Measurements from ENCODE around the gene PBX1. TPM values are rescaled to one million over a fixed set of nuclear protein-coding genes. Genes with fewer than 3 reads are reported as not detected.

Gene PBX1
- total RNA-seq, 1 donor from 2014 or later = 11.5 TPM

- DNase-seq (ENCODE audit: extremely low read depth, low read depth, low spot score) = no peak
These were observed 231.1 kb downstream of the PBX1 start for GRCh38 chr1:164790081-164790480.

- DNase-seq (ENCODE audit: extremely low read depth, low read depth, low spot score) = no peak
These were observed 233.5 kb downstream of the PBX1 start for GRCh38 chr1:164792410-164793004.

GRCh38 chr1:164794356-164794755, 235.4 kb downstream of the PBX1 start:
- DNase-seq (ENCODE audit: extremely low read depth, low read depth, low spot score) = no peak

GRCh38 chr1:164796916-164797315, 237.9 kb downstream of the PBX1 start:
- DNase-seq (ENCODE audit: extremely low read depth, low read depth, low spot score) = no peak

- DNase-seq (ENCODE audit: extremely low read depth, low read depth, low spot score) = no peak
These were observed 242.3 kb downstream of the PBX1 start for GRCh38 chr1:164801246-164801731.

- DNase-seq (ENCODE audit: extremely low read depth, low read depth, low spot score) = no peak
These were observed 243.0 kb downstream of the PBX1 start for GRCh38 chr1:164801791-164802502.

- no peak for DNase-seq (ENCODE audit: extremely low read depth, low read depth, low spot score)
These were observed 243.7 kb downstream of the PBX1 start for GRCh38 chr1:164802529-164803282.

- DNase-seq (ENCODE audit: extremely low read depth, low read depth, low spot score) = no peak
These were observed 244.4 kb downstream of the PBX1 start for GRCh38 chr1:164803366-164803765.

- no peak for DNase-seq (ENCODE audit: extremely low read depth, low read depth, low spot score)
These were observed 245.4 kb downstream of the PBX1 start for GRCh38 chr1:164804366-164804765.

GRCh38 chr1:164805399-164805798, 246.4 kb downstream of the PBX1 start:
- no peak for DNase-seq (ENCODE audit: extremely low read depth, low read depth, low spot score)

GRCh38 chr1:164806531-164806930, 247.5 kb downstream of the PBX1 start:
- no peak for DNase-seq (ENCODE audit: extremely low read depth, low read depth, low spot score)

- DNase-seq (ENCODE audit: extremely low read depth, low read depth, low spot score) = no peak
These were observed 254.8 kb downstream of the PBX1 start for GRCh38 chr1:164813776-164814175.

GRCh38 chr1:164821648-164822047, 262.7 kb downstream of the PBX1 start:
- DNase-seq (ENCODE audit: extremely low read depth, low read depth, low spot score) = no peak

- DNase-seq (ENCODE audit: extremely low read depth, low read depth, low spot score) = no peak
These were observed 264.7 kb downstream of the PBX1 start for GRCh38 chr1:164823486-164824279.

- no peak for DNase-seq (ENCODE audit: extremely low read depth, low read depth, low spot score)
These were observed 265.6 kb downstream of the PBX1 start for GRCh38 chr1:164824542-164824941.

- no peak for DNase-seq (ENCODE audit: extremely low read depth, low read depth, low spot score)
These were observed 271.6 kb downstream of the PBX1 start for GRCh38 chr1:164830628-164831027.

GRCh38 chr1:164834641-164835040, 275.7 kb downstream of the PBX1 start:
- no peak for DNase-seq (ENCODE audit: extremely low read depth, low read depth, low spot score)

GRCh38 chr1:164836614-164837018, 277.6 kb downstream of the PBX1 start:
- no peak for DNase-seq (ENCODE audit: extremely low read depth, low read depth, low spot score)

GRCh38 chr1:164838786-164839185, 279.8 kb downstream of the PBX1 start:
- no peak for DNase-seq (ENCODE audit: extremely low read depth, low read depth, low spot score)

GRCh38 chr1:164840936-164841335, 282.0 kb downstream of the PBX1 start:
- DNase-seq (ENCODE audit: extremely low read depth, low read depth, low spot score) = no peak

Data from glomerular endothelial cell (primary cell).